ENCODE data around the gene ARMH3. TPM values are rescaled to one million over a fixed set of nuclear protein-coding genes. Genes with fewer than 3 reads are reported as not detected.

The ARMH3 gene
- total RNA-seq, 1 experiment from 2014 or later = 17.1 TPM

DNA sequence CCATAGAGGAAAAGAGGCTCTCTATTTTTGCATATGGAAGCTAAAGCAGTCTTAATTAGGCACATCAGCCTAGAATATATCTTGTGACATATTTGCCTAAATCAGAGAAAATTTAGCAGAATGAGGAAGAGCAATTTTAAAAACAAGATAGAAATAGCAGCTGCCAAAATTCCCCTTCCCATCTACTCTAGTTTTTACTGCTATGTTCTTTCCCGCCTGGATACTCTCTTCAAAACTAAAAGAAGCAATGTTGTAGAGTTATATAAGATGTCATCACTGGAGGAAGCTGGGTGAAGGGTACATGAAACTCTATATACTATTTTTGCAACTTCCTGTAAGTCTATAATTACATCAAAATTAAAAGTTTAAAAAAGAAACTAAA, 87.0 kb downstream of the ARMH3 start (continued):
- TF ChIP-seq, protein P1, sequence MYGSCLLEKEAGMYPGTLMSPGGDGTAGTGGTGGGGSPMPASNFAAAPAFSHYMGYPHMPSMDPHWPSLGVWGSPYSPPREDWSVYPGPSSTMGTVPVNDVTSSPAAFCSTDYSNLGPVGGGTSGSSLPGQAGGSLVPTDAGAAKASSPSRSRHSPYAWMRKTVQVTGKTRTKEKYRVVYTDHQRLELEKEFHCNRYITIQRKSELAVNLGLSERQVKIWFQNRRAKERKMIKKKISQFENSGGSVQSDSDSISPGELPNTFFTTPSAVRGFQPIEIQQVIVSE (CRISPR knock-in tag; IDR thresholded peaks at IDR 0.05; ENCODE audit: borderline replicate concordance) = no peak
- TF ChIP-seq USF1 (CRISPR knock-in tag; IDR thresholded peaks at IDR 0.05) = no peak
- no peak for TF ChIP-seq ZNF396 (CRISPR knock-in tag; IDR thresholded peaks at IDR 0.05; ENCODE audit: borderline replicate concordance)
- TF ChIP-seq, protein P2, sequence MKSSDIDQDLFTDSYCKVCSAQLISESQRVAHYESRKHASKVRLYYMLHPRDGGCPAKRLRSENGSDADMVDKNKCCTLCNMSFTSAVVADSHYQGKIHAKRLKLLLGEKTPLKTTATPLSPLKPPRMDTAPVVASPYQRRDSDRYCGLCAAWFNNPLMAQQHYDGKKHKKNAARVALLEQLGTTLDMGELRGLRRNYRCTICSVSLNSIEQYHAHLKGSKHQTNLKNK (CRISPR knock-in tag; IDR thresholded peaks at IDR 0.05) = no peak
- TF ChIP-seq CREM (CRISPR knock-in tag; IDR thresholded peaks at IDR 0.05) = no peak

- TF ChIP-seq GTF2I (CRISPR knock-in tag; conservative IDR thresholded peaks at IDR 0.05) (no peak), AFF4 (CRISPR knock-in tag; IDR thresholded peaks at IDR 0.05; ENCODE audit: borderline replicate concordance) (no peak), JUN (CRISPR knock-in tag; IDR thresholded peaks at IDR 0.05) (no peak), SP1 (CRISPR knock-in tag; conservative IDR thresholded peaks at IDR 0.05) (no peak), ZNF416 (CRISPR knock-in tag; IDR thresholded peaks at IDR 0.05) (no peak), RORB (CRISPR knock-in tag; IDR thresholded peaks at IDR 0.05) (no peak), ZNF121 (CRISPR knock-in tag; IDR thresholded peaks at IDR 0.05) (no peak), ZNF671 (CRISPR knock-in tag; IDR thresholded peaks at IDR 0.05) (no peak), ESRRA (CRISPR knock-in tag; IDR thresholded peaks at IDR 0.05; ENCODE audit: borderline replicate concordance) (no peak), KAT7 (CRISPR knock-in tag; IDR thresholded peaks at IDR 0.05; ENCODE audit: borderline replicate concordance) (no peak), FOXP1 (CRISPR knock-in tag; IDR thresholded peaks at IDR 0.05; ENCODE audit: borderline replicate concordance) (no peak), MYBL2 (CRISPR knock-in tag; IDR thresholded peaks at IDR 0.05) (no peak), ZBTB43 (CRISPR knock-in tag; IDR thresholded peaks at IDR 0.05) (no peak), E2F5 (CRISPR knock-in tag; IDR thresholded peaks at IDR 0.05) (no peak)
- TF ChIP-seq, protein P3, sequence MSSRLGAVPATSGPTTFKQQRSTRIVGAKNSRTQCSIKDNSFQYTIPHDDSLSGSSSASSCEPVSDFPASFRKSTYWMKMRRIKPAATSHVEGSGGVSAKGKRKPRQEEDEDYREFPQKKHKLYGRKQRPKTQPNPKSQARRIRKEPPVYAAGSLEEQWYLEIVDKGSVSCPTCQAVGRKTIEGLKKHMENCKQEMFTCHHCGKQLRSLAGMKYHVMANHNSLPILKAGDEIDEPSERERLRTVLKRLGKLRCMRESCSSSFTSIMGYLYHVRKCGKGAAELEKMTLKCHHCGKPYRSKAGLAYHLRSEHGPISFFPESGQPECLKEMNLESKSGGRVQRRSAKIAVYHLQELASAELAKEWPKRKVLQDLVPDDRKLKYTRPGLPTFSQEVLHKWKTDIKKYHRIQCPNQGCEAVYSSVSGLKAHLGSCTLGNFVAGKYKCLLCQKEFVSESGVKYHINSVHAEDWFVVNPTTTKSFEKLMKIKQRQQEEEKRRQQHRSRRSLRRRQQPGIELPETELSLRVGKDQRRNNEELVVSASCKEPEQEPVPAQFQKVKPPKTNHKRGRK (CRISPR knock-in tag; IDR thresholded peaks at IDR 0.05; ENCODE audit: borderline replicate concordance) = no peak
- TF ChIP-seq, protein P4, sequence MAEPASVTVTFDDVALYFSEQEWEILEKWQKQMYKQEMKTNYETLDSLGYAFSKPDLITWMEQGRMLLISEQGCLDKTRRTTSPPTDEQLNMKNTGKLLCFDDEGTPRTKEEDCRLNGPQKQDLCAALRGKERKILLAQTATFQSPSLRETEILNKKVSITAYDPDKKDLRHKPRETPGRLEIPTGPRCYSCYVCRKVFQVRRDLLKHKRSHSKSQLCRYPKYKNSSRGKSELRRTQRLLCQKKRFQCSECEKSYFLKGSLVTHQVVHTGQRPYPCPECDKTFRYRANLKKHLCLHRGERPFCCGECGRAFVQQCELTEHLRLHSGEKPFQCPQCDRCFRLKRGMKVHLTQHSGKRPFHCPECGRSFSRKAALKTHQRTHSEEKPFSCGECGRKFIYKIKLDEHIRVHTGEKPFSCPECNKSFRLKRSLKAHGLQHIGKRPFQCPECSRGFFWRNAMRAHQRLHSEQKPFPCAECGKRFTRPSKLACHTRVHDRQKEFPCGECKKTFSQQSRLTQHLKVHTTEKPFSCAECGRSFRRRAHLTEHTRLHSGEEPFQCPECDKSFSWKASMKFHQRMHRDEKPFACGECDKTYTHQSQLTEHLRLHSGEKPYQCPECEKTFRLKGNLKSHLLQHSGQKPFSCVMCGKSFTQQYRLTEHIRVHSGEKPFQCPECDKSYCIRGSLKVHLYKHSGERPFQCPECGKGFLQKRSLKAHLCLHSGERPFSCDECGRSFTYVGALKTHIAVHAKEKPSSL (CRISPR knock-in tag; conservative IDR thresholded peaks at IDR 0.05) = no peak
- TF ChIP-seq, protein P5, sequence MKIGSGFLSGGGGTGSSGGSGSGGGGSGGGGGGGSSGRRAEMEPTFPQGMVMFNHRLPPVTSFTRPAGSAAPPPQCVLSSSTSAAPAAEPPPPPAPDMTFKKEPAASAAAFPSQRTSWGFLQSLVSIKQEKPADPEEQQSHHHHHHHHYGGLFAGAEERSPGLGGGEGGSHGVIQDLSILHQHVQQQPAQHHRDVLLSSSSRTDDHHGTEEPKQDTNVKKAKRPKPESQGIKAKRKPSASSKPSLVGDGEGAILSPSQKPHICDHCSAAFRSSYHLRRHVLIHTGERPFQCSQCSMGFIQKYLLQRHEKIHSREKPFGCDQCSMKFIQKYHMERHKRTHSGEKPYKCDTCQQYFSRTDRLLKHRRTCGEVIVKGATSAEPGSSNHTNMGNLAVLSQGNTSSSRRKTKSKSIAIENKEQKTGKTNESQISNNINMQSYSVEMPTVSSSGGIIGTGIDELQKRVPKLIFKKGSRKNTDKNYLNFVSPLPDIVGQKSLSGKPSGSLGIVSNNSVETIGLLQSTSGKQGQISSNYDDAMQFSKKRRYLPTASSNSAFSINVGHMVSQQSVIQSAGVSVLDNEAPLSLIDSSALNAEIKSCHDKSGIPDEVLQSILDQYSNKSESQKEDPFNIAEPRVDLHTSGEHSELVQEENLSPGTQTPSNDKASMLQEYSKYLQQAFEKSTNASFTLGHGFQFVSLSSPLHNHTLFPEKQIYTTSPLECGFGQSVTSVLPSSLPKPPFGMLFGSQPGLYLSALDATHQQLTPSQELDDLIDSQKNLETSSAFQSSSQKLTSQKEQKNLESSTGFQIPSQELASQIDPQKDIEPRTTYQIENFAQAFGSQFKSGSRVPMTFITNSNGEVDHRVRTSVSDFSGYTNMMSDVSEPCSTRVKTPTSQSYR (CRISPR knock-in tag; IDR thresholded peaks at IDR 0.05) = no peak
- H3K36me3 Mint-ChIP-seq = peaks cover 17% of the 10 kb centered on the region
- no peaks in the 10 kb centered on the region for H3K9me3 Mint-ChIP-seq
- H3K27me3 Mint-ChIP-seq (ENCODE audit: low read depth) = no peaks in the 10 kb centered on the region
- peaks cover 6% of the 10 kb centered on the region for H3K4me1 Mint-ChIP-seq
- H3K27ac Mint-ChIP-seq = no peak overlapping the region
- DNase-seq (ENCODE audit: low spot score) (no peak), ATAC-seq (no peak)
- no peak overlapping the region for H3K4me3 Mint-ChIP-seq
- ChIA-PET CTCF (interaction anchor here (1.2 to 3.4 kb wide), 4 partner anchors 42 to 127 kb away, joined by 3 to 16 read pairs (median 6); partner anchors contain the start of gene KCNIP2), POLR2A (no interaction called here)
Observed at GRCh38 chr10:101968286-101968939, 87.6 kb downstream of the ARMH3 start.
